Measurements from ENCODE around the gene MTR. TPM values are rescaled to one million over a fixed set of nuclear protein-coding genes. Genes with fewer than 3 reads are reported as not detected.

Gene MTR
- total RNA-seq, 1 experiment from 2014 or later, result 35.5 TPM

GRCh38 chr1:236761397-236762132, 33.5 kb upstream of the MTR start:
- peaks cover 0 to 4% (median 0%) of the 10 kb centered on the region in 3 experiments; a peak in 3 of 7 replicates for H3K36me3 Mint-ChIP-seq (ENCODE audit: insufficient read depth in 1 of 3, low read depth in 3 of 3)
- H2BK20ac ChIP-seq (ENCODE audit: low read depth, low read length, poor library complexity, severe bottlenecking), result no peak overlapping the region
- no peak overlapping the region for H2BK12ac ChIP-seq (ENCODE audit: insufficient read length, low read depth, low read length)
- H3K23ac ChIP-seq (ENCODE audit: insufficient read length, low read depth, low read length), result no peak overlapping the region
- H4K8ac ChIP-seq (replicated peaks; ENCODE audit: insufficient read length, low read depth, low read length), result no peak overlapping the region
- H3K14ac ChIP-seq (ENCODE audit: insufficient read depth, low read length), result no peak overlapping the region
- H4K20me1 ChIP-seq (ENCODE audit: control insufficient read depth, insufficient read depth, insufficient read length), result no peaks in the 10 kb centered on the region
- no CpG with 5 or more reads among the region's 5 CpGs for WGBS (ENCODE audit: extremely low coverage, insufficient read length, low lambda C conversion rate)
- H3T11ph ChIP-seq (ENCODE audit: low read length), result no peak overlapping the region
- no peak overlapping the region for H3K18ac ChIP-seq (ENCODE audit: insufficient read length, low read depth, low read length)
- no peaks in the 10 kb centered on the region for H3K9me3 Mint-ChIP-seq
- H3K27ac Mint-ChIP-seq, result no peak overlapping the region
- DNase-seq, result no peak
- no peak overlapping the region for H3K27ac ChIP-seq (ENCODE audit: insufficient read length, low read depth, low read length)
- TF ChIP-seq, protein P1, sequence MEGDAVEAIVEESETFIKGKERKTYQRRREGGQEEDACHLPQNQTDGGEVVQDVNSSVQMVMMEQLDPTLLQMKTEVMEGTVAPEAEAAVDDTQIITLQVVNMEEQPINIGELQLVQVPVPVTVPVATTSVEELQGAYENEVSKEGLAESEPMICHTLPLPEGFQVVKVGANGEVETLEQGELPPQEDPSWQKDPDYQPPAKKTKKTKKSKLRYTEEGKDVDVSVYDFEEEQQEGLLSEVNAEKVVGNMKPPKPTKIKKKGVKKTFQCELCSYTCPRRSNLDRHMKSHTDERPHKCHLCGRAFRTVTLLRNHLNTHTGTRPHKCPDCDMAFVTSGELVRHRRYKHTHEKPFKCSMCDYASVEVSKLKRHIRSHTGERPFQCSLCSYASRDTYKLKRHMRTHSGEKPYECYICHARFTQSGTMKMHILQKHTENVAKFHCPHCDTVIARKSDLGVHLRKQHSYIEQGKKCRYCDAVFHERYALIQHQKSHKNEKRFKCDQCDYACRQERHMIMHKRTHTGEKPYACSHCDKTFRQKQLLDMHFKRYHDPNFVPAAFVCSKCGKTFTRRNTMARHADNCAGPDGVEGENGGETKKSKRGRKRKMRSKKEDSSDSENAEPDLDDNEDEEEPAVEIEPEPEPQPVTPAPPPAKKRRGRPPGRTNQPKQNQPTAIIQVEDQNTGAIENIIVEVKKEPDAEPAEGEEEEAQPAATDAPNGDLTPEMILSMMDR (conservative IDR thresholded peaks at IDR 0.05), result no peak
- no peak overlapping the region for H2BK5ac ChIP-seq (ENCODE audit: insufficient read length, low read length)
- H3K27me3 ChIP-seq (ENCODE audit: insufficient read depth, low read length), result no peaks in the 10 kb centered on the region
- no peak overlapping the region for H3K4me3 Mint-ChIP-seq
- H4K91ac ChIP-seq (ENCODE audit: insufficient read length, low read depth, low read length), result no peak overlapping the region
- H3K4ac ChIP-seq (ENCODE audit: low read depth, low read length), result no peak overlapping the region
- H3K27me3 Mint-ChIP-seq (ENCODE audit: low read depth), result no peaks in the 10 kb centered on the region
- H3K4me2 ChIP-seq (ENCODE audit: insufficient read depth, insufficient read length, low read length), result no peak overlapping the region
- no peak overlapping the region for H2AFZ ChIP-seq (ENCODE audit: low read length)
- H3K23me2 ChIP-seq (ENCODE audit: insufficient read length, low read depth, low read length, poor library complexity, severe bottlenecking), result no peaks in the 10 kb centered on the region
- no peak overlapping the region for H2AK5ac ChIP-seq (ENCODE audit: insufficient read length, low read length)
- peaks cover 2% of the 10 kb centered on the region in 2 experiments; a peak in 3 of 4 replicates for H3K4me1 Mint-ChIP-seq
- H2BK15ac ChIP-seq (ENCODE audit: low read depth, low read length), result no peak overlapping the region
- no peak overlapping the region for H3K9ac ChIP-seq (ENCODE audit: extremely low read depth, insufficient read length, low read length)
- no peaks in the 10 kb centered on the region for H3K79me2 ChIP-seq (ENCODE audit: insufficient read depth, low read length)
- H3K9me3 ChIP-seq (ENCODE audit: control insufficient read depth, low read depth, low read length), result no peaks in the 10 kb centered on the region
- no peak overlapping the region for H4K5ac ChIP-seq (ENCODE audit: insufficient read length, low read depth, low read length)
- no peak overlapping the region for H3K56ac ChIP-seq (ENCODE audit: insufficient read length, low read depth, low read length)
- H3K79me1 ChIP-seq (ENCODE audit: insufficient read depth, low read depth, low read length, poor library complexity, severe bottlenecking), result no peaks in the 10 kb centered on the region
- H2BK120ac ChIP-seq (ENCODE audit: low read depth, low read length, poor library complexity, severe bottlenecking), result no peak overlapping the region
- no peaks in the 10 kb centered on the region for H3K4me1 ChIP-seq (ENCODE audit: insufficient read depth, low read length)
